HEK293T (cell line): ENCODE data around the gene ABI1.

Source experiments
- CTCF ChIA-PET: fragments of 350-600 bp; formaldehyde crosslinking; extraction: SDS; loops from one replicate; lab custom pipeline; 2021; ENCODE audit warnings: antibody characterized with exemption, inconsistent platforms; lab: Yijun Ruan, JAX
- POLR2A ChIA-PET: fragments of 350-600 bp; formaldehyde crosslinking; extraction: SDS; loops from one replicate; lab custom pipeline; 2020; ENCODE audit warnings: antibody characterized with exemption, inconsistent platforms; lab: Yijun Ruan, JAX
- DNase-seq: peaks from one replicate; pipeline ENCODE4 v3.0.0; 2012; ENCODE audit warnings: mixed read lengths; ENCODE audit errors: extremely low spot score
- ARNT ChIP-seq: fragments of 450-650 bp; IDR thresholded peaks from 2 replicates; pipeline ENCODE4 v1.6.1; 2017; ENCODE audit warnings: mild to moderate bottlenecking
- BHLHE40 ChIP-seq: fragments of 450-650 bp; IDR thresholded peaks from 2 replicates; pipeline ENCODE4 v1.6.1; 2016; ENCODE audit warnings: mild to moderate bottlenecking, moderate library complexity, borderline replicate concordance
- CTBP1 ChIP-seq: fragments of 450-650 bp; IDR thresholded peaks from 2 replicates; pipeline ENCODE4 v1.6.1; 2016; ENCODE audit warnings: borderline replicate concordance
- ELF4 ChIP-seq: fragments of 450-650 bp; IDR thresholded peaks from 2 replicates; pipeline ENCODE4 v1.6.1; 2017; ENCODE audit warnings: antibody characterized with exemption
- FOXA1 ChIP-seq: fragments of 450-650 bp; IDR thresholded peaks from 2 replicates; pipeline ENCODE4 v1.6.1; 2016; ENCODE audit warnings: mild to moderate bottlenecking
- FOXK2 ChIP-seq: fragments of 450-650 bp; IDR thresholded peaks from 2 replicates; pipeline ENCODE4 v1.6.1; 2016; ENCODE audit warnings: mild to moderate bottlenecking
- FOXM1 ChIP-seq: fragments of 450-650 bp; IDR thresholded peaks from 2 replicates; pipeline ENCODE4 v1.6.1; 2017; ENCODE audit warnings: mild to moderate bottlenecking, borderline replicate concordance
- HDGF ChIP-seq: fragments of 450-650 bp; IDR thresholded peaks from 2 replicates; pipeline ENCODE4 v1.6.1; 2017; ENCODE audit warnings: antibody characterized with exemption, borderline replicate concordance
- L3MBTL2 ChIP-seq: fragments of 450-650 bp; conservative IDR thresholded peaks from 2 replicates; pipeline ENCODE4 v1.6.1; 2016; ENCODE audit warnings: mild to moderate bottlenecking
- LEF1 ChIP-seq: fragments of 450-650 bp; IDR thresholded peaks from 2 replicates; pipeline ENCODE4 v1.6.1; 2017; ENCODE audit warnings: mild to moderate bottlenecking, borderline replicate concordance
- NFRKB ChIP-seq: fragments of 450-650 bp; IDR thresholded peaks from 2 replicates; pipeline ENCODE4 v1.6.1; 2016; ENCODE audit warnings: mild to moderate bottlenecking, moderate library complexity
- PKNOX1 ChIP-seq: fragments of 450-650 bp; IDR thresholded peaks from 2 replicates; pipeline ENCODE4 v1.6.1; 2016
- SP1 ChIP-seq: fragments of 450-650 bp; IDR thresholded peaks from 2 replicates; pipeline ENCODE4 v1.6.1; 2017
- SUZ12 ChIP-seq: fragments of 450-650 bp; IDR thresholded peaks from 2 replicates; pipeline ENCODE4 v1.6.1; 2016; ENCODE audit warnings: mild to moderate bottlenecking
- TARDBP ChIP-seq: fragments of 450-650 bp; IDR thresholded peaks from 2 replicates; pipeline ENCODE4 v1.6.1; 2016
- ZNF384 ChIP-seq: fragments of 450-650 bp; IDR thresholded peaks from 2 replicates; pipeline ENCODE4 v1.6.1; 2016

The ABI1 gene

GRCh38 chr10:26835025-26835424, 25.7 kb downstream of the ABI1 start:
- DNase-seq: no peak

GRCh38 chr10:26832960-26833359, 27.8 kb downstream of the ABI1 start:
- POLR2A ChIA-PET: no interaction called here
- TF ChIP-seq HDGF (no peak), L3MBTL2 (no peak), CTBP1 (no peak), FOXM1 (no peak), PKNOX1 (no peak), ELF4 (no peak), NFRKB (no peak), SP1 (no peak), FOXA1 (no peak), ARNT (no peak), LEF1 (no peak), SUZ12 (no peak), BHLHE40 (no peak), FOXK2 (no peak), TARDBP (no peak), ZNF384 (no peak)

More at GRCh38 chr10:26835025-26835424, 25.7 kb downstream of the ABI1 start:
- ChIA-PET POLR2A (no interaction called here), CTCF (no interaction called here)
- TF ChIP-seq HDGF: no peak
- TF ChIP-seq ARNT: no peak
- no peak for TF ChIP-seq FOXK2
- TF ChIP-seq SUZ12: no peak

GRCh38 chr10:26831936-26832335, 28.8 kb downstream of the ABI1 start:
- DNase-seq: no peak
- ChIA-PET CTCF (interaction anchor here (0.6 kb wide), 1 partner anchor 75 kb away, joined by 3 read pairs; no protein-coding TSS in a partner anchor), POLR2A (no interaction called here)
- TF ChIP-seq FOXA1: no peak
- no peak for TF ChIP-seq HDGF
- TF ChIP-seq ZNF384: no peak
- TF ChIP-seq SUZ12: no peak

More at GRCh38 chr10:26832960-26833359, 27.8 kb downstream of the ABI1 start:
- CTCF ChIA-PET: no interaction called here
- no peak for DNase-seq

GRCh38 chr10:26829810-26830515, 30.8 kb downstream of the ABI1 start:
- ChIA-PET CTCF (no interaction called here), POLR2A (no interaction called here)
- TF ChIP-seq TARDBP (no peak), SP1 (no peak), HDGF (no peak), FOXA1 (no peak), BHLHE40 (no peak), FOXK2 (no peak), FOXM1 (no peak), CTBP1 (no peak), L3MBTL2 (no peak)
- no peak for DNase-seq

GRCh38 chr10:26824015-26824690, 36.6 kb downstream of the ABI1 start:
- TF ChIP-seq L3MBTL2: no peak
- no peak for TF ChIP-seq NFRKB
- no peak for TF ChIP-seq FOXA1
- TF ChIP-seq SP1: no peak
- TF ChIP-seq TARDBP: no peak
- TF ChIP-seq ELF4: no peak
- TF ChIP-seq LEF1: no peak
- no peak for TF ChIP-seq PKNOX1
- no peak for TF ChIP-seq FOXM1
- TF ChIP-seq ZNF384: no peak
- TF ChIP-seq ARNT: no peak
- TF ChIP-seq SUZ12: no peak
- TF ChIP-seq FOXK2: no peak
- TF ChIP-seq HDGF: no peak
- no peak for TF ChIP-seq BHLHE40
- TF ChIP-seq CTBP1: no peak
- CTCF ChIA-PET: no interaction called here
- POLR2A ChIA-PET: no interaction called here

GRCh38 chr10:26821699-26822570, 38.8 kb downstream of the ABI1 start:
- CTCF ChIA-PET: interaction anchor here (0.6 kb wide), 1 partner anchor 226 kb away, joined by 3 read pairs; no protein-coding TSS in a partner anchor
- POLR2A ChIA-PET: no interaction called here
- TF ChIP-seq TARDBP: no peak
- TF ChIP-seq ARNT: no peak
- no peak for TF ChIP-seq PKNOX1
- no peak for TF ChIP-seq SP1
- no peak for TF ChIP-seq HDGF
- no peak for TF ChIP-seq L3MBTL2
- TF ChIP-seq FOXA1: no peak
- TF ChIP-seq SUZ12: no peak
- no peak for TF ChIP-seq CTBP1
- TF ChIP-seq BHLHE40: no peak
- no peak for TF ChIP-seq FOXM1
- no peak for TF ChIP-seq ZNF384
- no peak for TF ChIP-seq ELF4
- no peak for TF ChIP-seq LEF1
- TF ChIP-seq NFRKB: no peak
- no peak for TF ChIP-seq FOXK2
- DNase-seq: no peak

More at GRCh38 chr10:26824015-26824690, 36.6 kb downstream of the ABI1 start:
- no peak for DNase-seq
